ENCODE data around the gene PIP5K1B. TPM values are rescaled to one million over a fixed set of nuclear protein-coding genes. Genes with fewer than 3 reads are reported as not detected.

The PIP5K1B gene
- total RNA-seq, 1 experiment from 2014 or later, result 5.2 TPM

- no peak for TF ChIP-seq ETV6 (CRISPR knock-in tag; IDR thresholded peaks at IDR 0.05)
- TF ChIP-seq ZNF219 (CRISPR knock-in tag; IDR thresholded peaks at IDR 0.05; ENCODE audit: borderline replicate concordance), result no peak
- TF ChIP-seq, protein P1, sequence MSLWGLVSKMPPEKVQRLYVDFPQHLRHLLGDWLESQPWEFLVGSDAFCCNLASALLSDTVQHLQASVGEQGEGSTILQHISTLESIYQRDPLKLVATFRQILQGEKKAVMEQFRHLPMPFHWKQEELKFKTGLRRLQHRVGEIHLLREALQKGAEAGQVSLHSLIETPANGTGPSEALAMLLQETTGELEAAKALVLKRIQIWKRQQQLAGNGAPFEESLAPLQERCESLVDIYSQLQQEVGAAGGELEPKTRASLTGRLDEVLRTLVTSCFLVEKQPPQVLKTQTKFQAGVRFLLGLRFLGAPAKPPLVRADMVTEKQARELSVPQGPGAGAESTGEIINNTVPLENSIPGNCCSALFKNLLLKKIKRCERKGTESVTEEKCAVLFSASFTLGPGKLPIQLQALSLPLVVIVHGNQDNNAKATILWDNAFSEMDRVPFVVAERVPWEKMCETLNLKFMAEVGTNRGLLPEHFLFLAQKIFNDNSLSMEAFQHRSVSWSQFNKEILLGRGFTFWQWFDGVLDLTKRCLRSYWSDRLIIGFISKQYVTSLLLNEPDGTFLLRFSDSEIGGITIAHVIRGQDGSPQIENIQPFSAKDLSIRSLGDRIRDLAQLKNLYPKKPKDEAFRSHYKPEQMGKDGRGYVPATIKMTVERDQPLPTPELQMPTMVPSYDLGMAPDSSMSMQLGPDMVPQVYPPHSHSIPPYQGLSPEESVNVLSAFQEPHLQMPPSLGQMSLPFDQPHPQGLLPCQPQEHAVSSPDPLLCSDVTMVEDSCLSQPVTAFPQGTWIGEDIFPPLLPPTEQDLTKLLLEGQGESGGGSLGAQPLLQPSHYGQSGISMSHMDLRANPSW (CRISPR knock-in tag; conservative IDR thresholded peaks at IDR 0.05; ENCODE audit: low read depth), result no peak
- TF ChIP-seq HMGXB4 (CRISPR knock-in tag; IDR thresholded peaks at IDR 0.05), result no peak
- TF ChIP-seq RELA (CRISPR knock-in tag; IDR thresholded peaks at IDR 0.05; ENCODE audit: borderline replicate concordance), result no peak
- TF ChIP-seq TCF7 (CRISPR knock-in tag; IDR thresholded peaks at IDR 0.05; ENCODE audit: low read depth), result no peak
- no peak for TF ChIP-seq IRF2 (CRISPR knock-in tag; IDR thresholded peaks at IDR 0.05; ENCODE audit: borderline replicate concordance, low read depth)
- no peak for TF ChIP-seq NR2C2 (CRISPR knock-in tag; IDR thresholded peaks at IDR 0.05)
- no peak for TF ChIP-seq PRRX2 (CRISPR knock-in tag; IDR thresholded peaks at IDR 0.05)
- TF ChIP-seq PREB (CRISPR knock-in tag; IDR thresholded peaks at IDR 0.05; ENCODE audit: borderline replicate concordance), result no peak
- TF ChIP-seq, protein P2, sequence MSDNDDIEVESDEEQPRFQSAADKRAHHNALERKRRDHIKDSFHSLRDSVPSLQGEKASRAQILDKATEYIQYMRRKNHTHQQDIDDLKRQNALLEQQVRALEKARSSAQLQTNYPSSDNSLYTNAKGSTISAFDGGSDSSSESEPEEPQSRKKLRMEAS (CRISPR knock-in tag; IDR thresholded peaks at IDR 0.05), result no peak
- TF ChIP-seq KAT7 (CRISPR knock-in tag; IDR thresholded peaks at IDR 0.05; ENCODE audit: borderline replicate concordance), result no peak
- no peak for TF ChIP-seq RORB (CRISPR knock-in tag; IDR thresholded peaks at IDR 0.05)
- no peak for TF ChIP-seq ELF4 (CRISPR knock-in tag; IDR thresholded peaks at IDR 0.05; ENCODE audit: low read depth)
- TF ChIP-seq, protein P3, sequence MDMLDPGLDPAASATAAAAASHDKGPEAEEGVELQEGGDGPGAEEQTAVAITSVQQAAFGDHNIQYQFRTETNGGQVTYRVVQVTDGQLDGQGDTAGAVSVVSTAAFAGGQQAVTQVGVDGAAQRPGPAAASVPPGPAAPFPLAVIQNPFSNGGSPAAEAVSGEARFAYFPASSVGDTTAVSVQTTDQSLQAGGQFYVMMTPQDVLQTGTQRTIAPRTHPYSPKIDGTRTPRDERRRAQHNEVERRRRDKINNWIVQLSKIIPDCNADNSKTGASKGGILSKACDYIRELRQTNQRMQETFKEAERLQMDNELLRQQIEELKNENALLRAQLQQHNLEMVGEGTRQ (CRISPR knock-in tag; IDR thresholded peaks at IDR 0.05), result no peak
- no peak overlapping the region for H3K27ac Mint-ChIP-seq
- no peak; the same call in 1 of the 2 replicates for ATAC-seq
- H3K36me3 Mint-ChIP-seq, result no peaks in the 10 kb centered on the region
- H3K9me3 Mint-ChIP-seq, result no peaks in the 10 kb centered on the region
- CTCF ChIA-PET, result interaction anchor here (1.4 kb wide), 1 partner anchor 98 kb away, joined by 3 read pairs; no protein-coding TSS in a partner anchor
- H3K27me3 Mint-ChIP-seq (ENCODE audit: low read depth), result no peaks in the 10 kb centered on the region
- peaks cover 19% of the 10 kb centered on the region for H3K4me1 Mint-ChIP-seq
- POLR2A ChIA-PET, result no interaction called here
- H3K4me3 Mint-ChIP-seq, result no peak overlapping the region
- no peak for DNase-seq (ENCODE audit: low spot score)
These were observed 42.0 kb downstream of the PIP5K1B start for GRCh38 chr9:68747043-68747533.

DNA sequence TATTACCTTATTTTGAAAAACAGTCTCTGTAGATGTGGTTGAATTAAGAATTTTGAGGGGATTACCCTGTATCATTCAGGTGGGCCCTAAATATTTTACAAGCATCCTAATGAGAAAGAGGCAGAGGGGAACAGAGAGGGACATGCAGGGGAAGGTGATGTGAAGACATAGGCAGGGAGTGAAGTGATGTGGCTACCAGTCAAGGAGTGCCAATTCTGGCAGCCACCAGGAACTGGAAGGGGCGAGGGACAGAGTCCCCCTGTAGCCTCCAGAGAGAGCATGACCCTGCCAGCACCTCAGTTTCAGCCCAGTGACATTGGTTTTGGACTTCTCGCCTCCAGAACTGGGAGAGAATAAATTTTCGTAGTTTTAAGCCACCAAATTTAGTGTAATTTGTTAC is 44.1 kb downstream of the PIP5K1B start:
- Mint-ChIP-seq H3K36me3 (no peaks in the 10 kb centered on the region), H3K4me3 (no peak overlapping the region), H3K27ac (no peak overlapping the region), H3K9me3 (no peaks in the 10 kb centered on the region), H3K4me1 (peaks cover 19% of the 10 kb centered on the region), H3K27me3 (ENCODE audit: low read depth) (no peaks in the 10 kb centered on the region)
- ChIA-PET CTCF (interaction anchor here (1.4 kb wide), 1 partner anchor 96 kb away, joined by 6 read pairs; no protein-coding TSS in a partner anchor), POLR2A (no interaction called here)
- no peak for ATAC-seq
- no peak for DNase-seq (ENCODE audit: low spot score)
- TF ChIP-seq IRF1 (CRISPR knock-in tag; IDR thresholded peaks at IDR 0.05) (no peak), ATF2 (CRISPR knock-in tag; IDR thresholded peaks at IDR 0.05; ENCODE audit: borderline replicate concordance, low read depth) (no peak), GABPB1 (CRISPR knock-in tag; IDR thresholded peaks at IDR 0.05) (no peak), ATF6 (CRISPR knock-in tag; IDR thresholded peaks at IDR 0.05) (no peak), ZNF416 (CRISPR knock-in tag; IDR thresholded peaks at IDR 0.05) (no peak), GTF2I (CRISPR knock-in tag; conservative IDR thresholded peaks at IDR 0.05) (no peak), ZNF396 (CRISPR knock-in tag; IDR thresholded peaks at IDR 0.05; ENCODE audit: borderline replicate concordance) (no peak)
- TF ChIP-seq, protein P4, sequence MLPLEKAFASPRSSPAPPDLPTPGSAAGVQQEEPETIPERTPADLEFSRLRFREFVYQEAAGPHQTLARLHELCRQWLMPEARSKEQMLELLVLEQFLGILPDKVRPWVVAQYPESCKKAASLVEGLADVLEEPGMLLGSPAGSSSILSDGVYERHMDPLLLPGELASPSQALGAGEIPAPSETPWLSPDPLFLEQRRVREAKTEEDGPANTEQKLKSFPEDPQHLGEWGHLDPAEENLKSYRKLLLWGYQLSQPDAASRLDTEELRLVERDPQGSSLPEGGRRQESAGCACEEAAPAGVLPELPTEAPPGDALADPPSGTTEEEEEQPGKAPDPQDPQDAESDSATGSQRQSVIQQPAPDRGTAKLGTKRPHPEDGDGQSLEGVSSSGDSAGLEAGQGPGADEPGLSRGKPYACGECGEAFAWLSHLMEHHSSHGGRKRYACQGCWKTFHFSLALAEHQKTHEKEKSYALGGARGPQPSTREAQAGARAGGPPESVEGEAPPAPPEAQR (CRISPR knock-in tag; IDR thresholded peaks at IDR 0.05), result no peak

All from WTC11 (cell line).